ENCODE results near the gene GTPBP1. TPM values are rescaled to one million over a fixed set of nuclear protein-coding genes. Genes with fewer than 3 reads are reported as not detected.

Gene GTPBP1
- total and polyA plus RNA-seq, 2 of the 13 experiments (the other 11 are each of a cell fraction or from before 2014, with no cell fraction given) = 22.3 to 27.0 TPM

DNA sequence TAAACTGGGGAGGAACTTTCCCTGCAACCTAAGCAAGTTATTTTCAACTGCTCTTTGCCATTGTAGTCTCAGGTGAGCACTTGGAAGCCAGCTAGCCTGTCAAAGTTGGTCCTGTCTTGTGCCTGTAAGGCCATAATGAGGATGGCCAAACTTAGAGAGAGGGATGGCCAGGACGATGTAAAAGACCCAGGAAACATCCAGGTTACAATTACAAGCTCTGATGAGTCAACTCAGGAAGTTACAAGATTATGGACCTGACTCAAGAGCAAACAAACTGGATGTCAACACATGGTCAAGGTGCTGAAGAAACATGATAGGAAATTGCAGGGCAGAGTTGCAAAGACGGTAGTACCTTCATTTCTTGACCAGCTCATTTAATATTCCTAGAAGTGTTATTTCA lies 1.6 kb downstream of the GTPBP1 start (continued):
- TF ChIP-seq, protein P1, sequence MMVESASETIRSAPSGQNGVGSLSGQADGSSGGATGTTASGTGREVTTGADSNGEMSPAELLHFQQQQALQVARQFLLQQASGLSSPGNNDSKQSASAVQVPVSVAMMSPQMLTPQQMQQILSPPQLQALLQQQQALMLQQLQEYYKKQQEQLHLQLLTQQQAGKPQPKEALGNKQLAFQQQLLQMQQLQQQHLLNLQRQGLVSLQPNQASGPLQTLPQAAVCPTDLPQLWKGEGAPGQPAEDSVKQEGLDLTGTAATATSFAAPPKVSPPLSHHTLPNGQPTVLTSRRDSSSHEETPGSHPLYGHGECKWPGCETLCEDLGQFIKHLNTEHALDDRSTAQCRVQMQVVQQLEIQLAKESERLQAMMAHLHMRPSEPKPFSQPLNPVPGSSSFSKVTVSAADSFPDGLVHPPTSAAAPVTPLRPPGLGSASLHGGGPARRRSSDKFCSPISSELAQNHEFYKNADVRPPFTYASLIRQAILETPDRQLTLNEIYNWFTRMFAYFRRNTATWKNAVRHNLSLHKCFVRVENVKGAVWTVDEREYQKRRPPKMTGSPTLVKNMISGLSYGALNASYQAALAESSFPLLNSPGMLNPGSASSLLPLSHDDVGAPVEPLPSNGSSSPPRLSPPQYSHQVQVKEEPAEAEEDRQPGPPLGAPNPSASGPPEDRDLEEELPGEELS (CRISPR knock-in tag; IDR thresholded peaks at IDR 0.05) = peak; percentile 81
- TF ChIP-seq RXRA (CRISPR knock-in tag; IDR thresholded peaks at IDR 0.05) (no peak; the same call in 1 of the 2 replicates), NR2F6 (IDR thresholded peaks at IDR 0.05) (no peak), NR2F6 (CRISPR knock-in tag; IDR thresholded peaks at IDR 0.05) (0 out of 2 replicates have a peak, but pooled peaks have one; percentile 28), HMGXB4 (CRISPR knock-in tag; IDR thresholded peaks at IDR 0.05; ENCODE audit: borderline replicate concordance in 1 of 2, low read depth in 1 of 2) (peak in 1 of 2 experiments; percentile 49; a peak in 1 of 4 replicates), ZNF317 (CRISPR knock-in tag; IDR thresholded peaks at IDR 0.05) (0 out of 2 replicates have a peak, but pooled peaks have one; percentile 38), ATRX (CRISPR knock-in tag; IDR thresholded peaks at IDR 0.05; ENCODE audit: borderline replicate concordance) (no peak), TBL1XR1 (IDR thresholded peaks at IDR 0.05; ENCODE audit: borderline replicate concordance, low read length, partially characterized antibody) (peak; percentile 33), NFATC3 (CRISPR knock-in tag; IDR thresholded peaks at IDR 0.05) (no peak), MTA3 (CRISPR knock-in tag; IDR thresholded peaks at IDR 0.05) (no peak), ZNF556 (CRISPR knock-in tag; IDR thresholded peaks at IDR 0.05; ENCODE audit: borderline replicate concordance) (no peak), RCOR2 (CRISPR knock-in tag; IDR thresholded peaks at IDR 0.05) (peak; percentile 54; the same call in 1 of the 2 replicates), ZNF225 (CRISPR knock-in tag; IDR thresholded peaks at IDR 0.05) (no peak), ATF4 (CRISPR knock-in tag; IDR thresholded peaks at IDR 0.05) (peak in 1 of 2 experiments; percentile 90; a peak in 2 of 4 replicates), FOXA3 (CRISPR knock-in tag; IDR thresholded peaks at IDR 0.05) (peak; percentile 90), SMAD3 (CRISPR knock-in tag; IDR thresholded peaks at IDR 0.05) (peak; percentile 59; the same call in 1 of the 2 replicates), EZH2 (conservative IDR thresholded peaks at IDR 0.05; ENCODE audit: low read depth, low read length) (no peak), SRF (IDR thresholded peaks at IDR 0.05; ENCODE audit: low read depth, low read length) (no peak)
- TF ChIP-seq, protein P2, sequence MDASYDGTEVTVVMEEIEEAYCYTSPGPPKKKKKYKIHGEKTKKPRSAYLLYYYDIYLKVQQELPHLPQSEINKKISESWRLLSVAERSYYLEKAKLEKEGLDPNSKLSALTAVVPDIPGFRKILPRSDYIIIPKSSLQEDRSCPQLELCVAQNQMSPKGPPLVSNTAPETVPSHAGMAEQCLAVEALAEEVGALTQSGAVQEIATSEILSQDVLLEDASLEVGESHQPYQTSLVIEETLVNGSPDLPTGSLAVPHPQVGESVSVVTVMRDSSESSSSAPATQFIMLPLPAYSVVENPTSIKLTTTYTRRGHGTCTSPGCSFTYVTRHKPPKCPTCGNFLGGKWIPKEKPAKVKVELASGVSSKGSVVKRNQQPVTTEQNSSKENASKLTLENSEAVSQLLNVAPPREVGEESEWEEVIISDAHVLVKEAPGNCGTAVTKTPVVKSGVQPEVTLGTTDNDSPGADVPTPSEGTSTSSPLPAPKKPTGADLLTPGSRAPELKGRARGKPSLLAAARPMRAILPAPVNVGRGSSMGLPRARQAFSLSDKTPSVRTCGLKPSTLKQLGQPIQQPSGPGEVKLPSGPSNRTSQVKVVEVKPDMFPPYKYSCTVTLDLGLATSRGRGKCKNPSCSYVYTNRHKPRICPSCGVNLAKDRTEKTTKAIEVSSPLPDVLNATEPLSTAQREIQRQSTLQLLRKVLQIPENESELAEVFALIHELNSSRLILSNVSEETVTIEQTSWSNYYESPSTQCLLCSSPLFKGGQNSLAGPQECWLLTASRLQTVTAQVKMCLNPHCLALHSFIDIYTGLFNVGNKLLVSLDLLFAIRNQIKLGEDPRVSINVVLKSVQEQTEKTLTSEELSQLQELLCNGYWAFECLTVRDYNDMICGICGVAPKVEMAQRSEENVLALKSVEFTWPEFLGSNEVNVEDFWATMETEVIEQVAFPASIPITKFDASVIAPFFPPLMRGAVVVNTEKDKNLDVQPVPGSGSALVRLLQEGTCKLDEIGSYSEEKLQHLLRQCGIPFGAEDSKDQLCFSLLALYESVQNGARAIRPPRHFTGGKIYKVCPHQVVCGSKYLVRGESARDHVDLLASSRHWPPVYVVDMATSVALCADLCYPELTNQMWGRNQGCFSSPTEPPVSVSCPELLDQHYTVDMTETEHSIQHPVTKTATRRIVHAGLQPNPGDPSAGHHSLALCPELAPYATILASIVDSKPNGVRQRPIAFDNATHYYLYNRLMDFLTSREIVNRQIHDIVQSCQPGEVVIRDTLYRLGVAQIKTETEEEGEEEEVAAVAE (CRISPR knock-in tag; IDR thresholded peaks at IDR 0.05; ENCODE audit: borderline replicate concordance) = 0 out of 2 replicates have a peak, but pooled peaks have one; percentile 25
